ENCODE data around the gene AFDN.

The AFDN gene

DNA sequence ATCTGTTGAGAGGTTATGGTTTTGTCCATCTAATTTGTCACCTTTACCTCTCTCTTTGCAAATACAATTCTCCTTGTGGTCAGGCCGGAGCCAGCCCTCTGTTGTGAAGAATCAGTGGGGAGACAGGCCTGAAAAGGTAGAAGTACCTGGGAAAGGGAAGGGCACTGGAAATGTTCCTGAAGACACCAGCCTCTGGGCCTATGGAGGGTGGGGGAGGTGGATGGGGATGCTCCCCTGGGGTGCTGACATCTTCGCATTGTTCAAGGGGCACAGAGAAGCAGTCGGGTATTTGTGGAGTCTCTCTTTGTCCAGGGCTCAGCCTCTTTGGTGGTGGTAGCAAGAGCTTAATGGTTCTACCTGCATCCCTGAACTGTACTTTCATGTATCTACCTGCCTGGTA lies 24.4 kb upstream of the AFDN start:
- no peak for DNase-seq (ENCODE audit: low read depth)
- no peak overlapping the region for H3K4me3 ChIP-seq (ENCODE audit: control insufficient read depth, low read depth, low read length)
- TF ChIP-seq, protein P1, sequence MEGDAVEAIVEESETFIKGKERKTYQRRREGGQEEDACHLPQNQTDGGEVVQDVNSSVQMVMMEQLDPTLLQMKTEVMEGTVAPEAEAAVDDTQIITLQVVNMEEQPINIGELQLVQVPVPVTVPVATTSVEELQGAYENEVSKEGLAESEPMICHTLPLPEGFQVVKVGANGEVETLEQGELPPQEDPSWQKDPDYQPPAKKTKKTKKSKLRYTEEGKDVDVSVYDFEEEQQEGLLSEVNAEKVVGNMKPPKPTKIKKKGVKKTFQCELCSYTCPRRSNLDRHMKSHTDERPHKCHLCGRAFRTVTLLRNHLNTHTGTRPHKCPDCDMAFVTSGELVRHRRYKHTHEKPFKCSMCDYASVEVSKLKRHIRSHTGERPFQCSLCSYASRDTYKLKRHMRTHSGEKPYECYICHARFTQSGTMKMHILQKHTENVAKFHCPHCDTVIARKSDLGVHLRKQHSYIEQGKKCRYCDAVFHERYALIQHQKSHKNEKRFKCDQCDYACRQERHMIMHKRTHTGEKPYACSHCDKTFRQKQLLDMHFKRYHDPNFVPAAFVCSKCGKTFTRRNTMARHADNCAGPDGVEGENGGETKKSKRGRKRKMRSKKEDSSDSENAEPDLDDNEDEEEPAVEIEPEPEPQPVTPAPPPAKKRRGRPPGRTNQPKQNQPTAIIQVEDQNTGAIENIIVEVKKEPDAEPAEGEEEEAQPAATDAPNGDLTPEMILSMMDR (IDR thresholded peaks at IDR 0.05; ENCODE audit: control insufficient read depth, insufficient read depth, low read depth, low read length, missing control alignments): no peak

- DNase-seq (ENCODE audit: low read depth): no peak
- TF ChIP-seq, protein P1 (IDR thresholded peaks at IDR 0.05; ENCODE audit: control insufficient read depth, insufficient read depth, low read depth, low read length, missing control alignments): no peak
Observed at GRCh38 chr6:167803816-167804215, 22.9 kb upstream of the AFDN start.

GRCh38 chr6:167804281-167805013 lies 22.3 kb upstream of the AFDN start:
- no peak for DNase-seq (ENCODE audit: low read depth)
- no peak overlapping the region for H3K4me3 ChIP-seq (ENCODE audit: control insufficient read depth, low read depth, low read length)
- TF ChIP-seq, protein P1 (IDR thresholded peaks at IDR 0.05; ENCODE audit: control insufficient read depth, insufficient read depth, low read depth, low read length, missing control alignments): no peak

More at GRCh38 chr6:167803816-167804215, 22.9 kb upstream of the AFDN start:
- no peak overlapping the region for H3K4me3 ChIP-seq (ENCODE audit: control insufficient read depth, low read depth, low read length)

DNA sequence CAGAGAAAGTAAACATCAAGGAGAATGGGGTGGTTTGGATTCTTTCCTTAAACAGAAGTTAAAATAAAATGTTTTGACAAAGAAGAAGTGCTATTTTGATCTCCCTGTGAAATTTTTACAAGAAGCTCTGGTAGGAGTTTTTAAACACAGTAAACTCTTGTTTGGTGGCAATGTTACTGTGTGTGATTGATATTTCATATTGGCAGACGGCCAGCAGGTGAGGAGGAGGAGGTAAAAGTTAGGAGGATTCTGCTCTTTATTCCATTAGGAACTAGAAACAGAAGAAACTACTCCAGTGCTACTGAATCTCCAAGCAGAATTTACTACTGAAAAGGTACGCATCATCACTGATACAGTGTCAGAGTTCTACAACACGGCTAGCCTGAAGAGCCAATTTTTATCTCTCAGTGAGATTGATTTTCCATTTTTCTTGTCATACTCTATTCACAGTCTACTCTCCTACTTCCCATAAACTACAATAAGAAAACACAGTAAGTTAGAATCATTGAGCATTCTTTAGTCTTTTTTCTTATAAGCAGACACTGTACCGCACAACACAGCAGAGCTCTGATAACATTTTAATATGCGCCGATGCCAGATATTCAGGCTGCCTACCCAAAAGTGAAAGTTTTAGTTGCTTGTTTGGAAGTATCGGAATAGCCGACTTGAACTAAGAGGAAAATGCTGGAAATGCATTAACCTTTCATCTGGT lies 21.2 kb upstream of the AFDN start:
- no peak for DNase-seq (ENCODE audit: low read depth)
- no peak overlapping the region for H3K4me3 ChIP-seq (ENCODE audit: control insufficient read depth, low read depth, low read length)
- TF ChIP-seq, protein P1 (IDR thresholded peaks at IDR 0.05; ENCODE audit: control insufficient read depth, insufficient read depth, low read depth, low read length, missing control alignments): no peak

GRCh38 chr6:167806061-167806700 lies 20.5 kb upstream of the AFDN start:
- TF ChIP-seq, protein P1 (IDR thresholded peaks at IDR 0.05; ENCODE audit: control insufficient read depth, insufficient read depth, low read depth, low read length, missing control alignments): no peak
- no peak for DNase-seq (ENCODE audit: low read depth)
- no peak overlapping the region for H3K4me3 ChIP-seq (ENCODE audit: control insufficient read depth, low read depth, low read length)

GRCh38 chr6:167807200-167807599 lies 19.5 kb upstream of the AFDN start:
- H3K4me3 ChIP-seq (ENCODE audit: control insufficient read depth, low read depth, low read length): no peak overlapping the region
- no peak for DNase-seq (ENCODE audit: low read depth)
- TF ChIP-seq, protein P1 (IDR thresholded peaks at IDR 0.05; ENCODE audit: control insufficient read depth, insufficient read depth, low read depth, low read length, missing control alignments): no peak

Measured in AG09309 (cell line).